Measurements from ENCODE around the gene SMARCA4. TPM values are rescaled to one million over a fixed set of nuclear protein-coding genes. Genes with fewer than 3 reads are reported as not detected.

SMARCA4 gene
- total and polyA plus RNA-seq, 4 donors: 15.9 to 35.4 (median 22.5) TPM

- Histone ChIP-seq H3K27me3 (ENCODE audit: control insufficient read depth in 4 of 4, insufficient read depth in 4 of 4, low read length in 3 of 4) (no peaks in the 10 kb centered on the region), H3K27ac (ENCODE audit: low read depth in 1 of 2, low read length in 2 of 2) (no peak overlapping the region), H3K9me3 (ENCODE audit: control insufficient read depth in 4 of 4, low read length in 3 of 4) (no peaks in the 10 kb centered on the region), H3K9ac (ENCODE audit: low read depth in 1 of 2, low read length in 2 of 2) (no peak overlapping the region), H3K4me1 (ENCODE audit: control insufficient read depth in 4 of 4, insufficient read depth in 4 of 4, low read length in 3 of 4) (peaks cover 0 to 44% (median 26%) of the 10 kb centered on the region in 4 donors), H3K4me3 (ENCODE audit: low read depth in 1 of 3, low read length in 3 of 3) (no peak overlapping the region), H3K36me3 (ENCODE audit: control insufficient read depth in 4 of 4, insufficient read depth in 3 of 4, low read depth in 1 of 4, low read length in 3 of 4) (peaks cover 43 to 78% (median 68%) of the 10 kb centered on the region in 4 donors)
- no peak for DNase-seq (ENCODE audit: low spot score)
- no peak for TF ChIP-seq TAF1 (conservative IDR thresholded peaks at IDR 0.05)
- TF ChIP-seq FOXA1 (IDR thresholded peaks at IDR 0.05): no peak
- WGBS: 84% methylated on average over 15 of the region's 15 CpGs
These were observed 150.4 kb downstream of the SMARCA4 start for GRCh38 chr19:11111117-11111770.

- no peak overlapping the region for H3K9ac ChIP-seq (ENCODE audit: low read depth in 1 of 2, low read length in 2 of 2)
- no peak overlapping the region for H3K4me3 ChIP-seq (ENCODE audit: low read depth in 1 of 3, low read length in 3 of 3)
- H3K36me3 ChIP-seq (ENCODE audit: control insufficient read depth in 4 of 4, insufficient read depth in 3 of 4, low read depth in 1 of 4, low read length in 3 of 4): peaks cover 43 to 78% (median 68%) of the 10 kb centered on the region in 4 donors
- peaks cover 0 to 44% (median 26%) of the 10 kb centered on the region in 4 donors for H3K4me1 ChIP-seq (ENCODE audit: control insufficient read depth in 4 of 4, insufficient read depth in 4 of 4, low read length in 3 of 4)
- no peaks in the 10 kb centered on the region for H3K9me3 ChIP-seq (ENCODE audit: control insufficient read depth in 4 of 4, low read length in 3 of 4)
- no peak overlapping the region for H3K27ac ChIP-seq (ENCODE audit: low read depth in 1 of 2, low read length in 2 of 2)
- DNase-seq (ENCODE audit: low spot score): no peak
- H3K27me3 ChIP-seq (ENCODE audit: control insufficient read depth in 4 of 4, insufficient read depth in 4 of 4, low read length in 3 of 4): no peaks in the 10 kb centered on the region
- 83% methylated on average over 8 of the region's 8 CpGs for WGBS
- no peak for TF ChIP-seq JUND (IDR thresholded peaks at IDR 0.05)
- TF ChIP-seq HNF4A (conservative IDR thresholded peaks at IDR 0.05): no peak
- no peak for TF ChIP-seq SP1 (IDR thresholded peaks at IDR 0.05)
- no peak for TF ChIP-seq ATF3 (IDR thresholded peaks at IDR 0.05)
- no peak for TF ChIP-seq FOXA2 (IDR thresholded peaks at IDR 0.05)
- TF ChIP-seq RAD21 (IDR thresholded peaks at IDR 0.05): no peak
- no peak for TF ChIP-seq NR2F2 (IDR thresholded peaks at IDR 0.05)
- TF ChIP-seq ZBTB33 (IDR thresholded peaks at IDR 0.05): no peak
- no peak for TF ChIP-seq HNF4G (IDR thresholded peaks at IDR 0.05)
- no peak for TF ChIP-seq REST (IDR thresholded peaks at IDR 0.05)
- no peak for TF ChIP-seq EGR1 (IDR thresholded peaks at IDR 0.05; ENCODE audit: low read depth in 2 of 2)
- no peak for TF ChIP-seq GABPA (IDR thresholded peaks at IDR 0.05 in 1 of 2, conservative IDR thresholded peaks at IDR 0.05 in 1 of 2)
- no peak for TF ChIP-seq TAF1 (conservative IDR thresholded peaks at IDR 0.05)
- TF ChIP-seq YY1 (IDR thresholded peaks at IDR 0.05): no peak
- no peak for TF ChIP-seq FOXA1 (IDR thresholded peaks at IDR 0.05)
- TF ChIP-seq MAX (IDR thresholded peaks at IDR 0.05): no peak
- TF ChIP-seq CTCF (IDR thresholded peaks at IDR 0.05; ENCODE audit: low read depth, low read length, missing input control): no peak
- no peak for TF ChIP-seq RXRA (IDR thresholded peaks at IDR 0.05)
These were observed 150.9 kb downstream of the SMARCA4 start for GRCh38 chr19:11111771-11112144.

Data from liver (tissue), 9 donors.